ENCODE data around the gene FOXI1.

DNA sequence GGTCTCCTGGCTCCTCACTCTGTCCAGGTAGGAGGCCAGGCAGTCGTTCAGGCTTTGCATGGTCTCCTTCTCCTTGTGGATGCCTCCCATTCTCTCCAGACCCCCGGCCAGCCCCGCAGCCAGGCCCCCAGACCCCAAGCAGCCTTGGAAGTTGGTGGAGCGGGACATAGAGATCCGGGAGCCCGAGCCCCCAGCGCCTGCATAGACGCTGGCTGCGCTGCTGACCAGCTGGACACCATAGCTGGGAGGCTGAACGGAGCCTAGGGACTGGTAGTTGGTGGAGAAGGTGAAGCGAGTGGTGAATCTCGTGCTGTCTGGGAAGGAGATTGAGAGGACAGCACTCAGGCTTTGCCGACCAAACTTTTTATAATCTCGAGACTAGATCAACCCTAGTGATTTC is 35.9 kb downstream of the FOXI1 start:
- TF ChIP-seq ZBTB33 (CRISPR knock-in tag; IDR thresholded peaks at IDR 0.05) (no peak), POLR2A (IDR thresholded peaks at IDR 0.05; ENCODE audit: insufficient read depth in 1 of 2, low read depth in 2 of 2, low read length in 2 of 2) (no peak), ZNF235 (CRISPR knock-in tag; IDR thresholded peaks at IDR 0.05; ENCODE audit: borderline replicate concordance) (no peak), EZH2 (conservative IDR thresholded peaks at IDR 0.05; ENCODE audit: low read depth, low read length) (no peak)

Data from HepG2 (cell line).